ENCODE measurements around the gene DBET.
"Not testable (repeated sequence)": the region's sequence is repeated elsewhere in the genome, so short reads cannot be mapped to it uniquely, and the experiment has no call there.

Gene DBET

DNA sequence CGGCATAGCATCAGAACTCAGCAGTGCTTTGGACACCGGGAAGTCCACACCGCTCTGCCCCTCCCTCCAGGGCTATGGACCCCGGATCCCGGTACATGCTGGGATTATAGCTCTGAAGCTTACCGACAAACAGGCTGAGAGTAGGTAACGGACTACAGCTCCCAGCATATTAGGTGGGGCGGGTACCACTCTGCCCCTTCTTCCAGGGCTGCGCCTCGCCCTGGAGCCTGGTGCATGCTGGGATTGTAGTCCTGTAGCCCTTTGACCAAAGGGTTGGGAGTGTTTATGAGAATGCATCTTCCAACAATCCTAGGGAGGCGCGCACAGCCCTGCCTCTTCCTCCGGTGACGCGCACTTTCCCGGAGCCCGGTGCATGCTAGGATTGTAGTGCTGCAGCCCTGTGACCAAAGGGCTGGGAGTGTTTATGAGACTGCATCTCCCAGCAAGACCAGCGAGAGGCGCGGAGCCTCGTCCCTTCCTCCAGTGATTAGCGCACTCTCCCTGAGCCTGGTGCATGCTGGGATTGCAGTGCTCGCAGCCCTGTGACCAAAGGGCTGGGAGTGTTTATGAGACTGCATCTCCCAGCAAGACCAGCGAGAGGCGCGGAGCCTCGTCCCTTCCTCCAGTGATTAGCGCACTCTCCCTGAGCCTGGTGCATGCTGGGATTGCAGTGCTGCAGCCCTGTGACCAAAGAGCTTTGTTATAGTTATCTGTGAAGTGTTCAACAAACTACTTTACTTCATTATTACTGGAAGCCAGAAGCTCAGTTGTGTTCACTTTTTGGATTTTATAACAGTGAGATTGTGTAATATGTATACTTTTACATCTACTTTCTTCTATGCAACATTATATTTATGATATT, 14.7 kb upstream of the DBET start:
- not testable (repeated sequence) for DNase-seq

- not testable (repeated sequence) for DNase-seq
Observed at GRCh38 chr4:190058997-190059396, 5.3 kb upstream of the DBET start.

GRCh38 chr4:190064805-190065204, 503 bp downstream of the DBET start:
- DNase-seq, result not testable (repeated sequence)

GRCh38 chr4:190068351-190068750, 4.0 kb downstream of the DBET start:
- not testable (repeated sequence) for DNase-seq

GRCh38 chr4:190093052-190093451, 28.8 kb downstream of the DBET start:
- DNase-seq, result not testable (repeated sequence)

- not testable (repeated sequence) for DNase-seq
Observed at GRCh38 chr4:190094031-190094430, 29.7 kb downstream of the DBET start.

GRCh38 chr4:190095335-190095734, 31.0 kb downstream of the DBET start:
- not testable (repeated sequence) for DNase-seq

DNA sequence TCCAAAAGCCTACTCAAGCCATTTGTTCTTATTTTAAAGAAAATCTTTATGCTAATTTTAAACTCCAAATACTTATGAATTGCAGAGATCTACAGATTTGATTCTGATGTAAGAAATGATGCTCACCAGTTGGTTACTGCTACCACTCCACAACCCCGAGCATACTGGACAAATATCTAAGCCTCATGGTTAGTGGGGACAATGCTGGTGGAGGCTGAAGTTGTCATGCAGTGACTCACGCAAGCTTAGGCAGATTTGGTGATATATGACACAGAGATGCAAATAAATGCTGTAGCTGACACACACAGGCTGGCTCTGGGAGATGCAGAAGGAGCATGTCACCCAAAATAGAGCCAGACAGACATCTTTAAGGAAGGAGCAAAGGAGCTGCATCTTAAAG, 35.3 kb downstream of the DBET start:
- DNase-seq, result not testable (repeated sequence)

GRCh38 chr4:190101525-190101924, 37.2 kb downstream of the DBET start:
- DNase-seq, result not testable (repeated sequence)

- not testable (repeated sequence) for DNase-seq
Observed at GRCh38 chr4:190106191-190106590, 41.9 kb downstream of the DBET start.

- not testable (repeated sequence) for DNase-seq
Observed at GRCh38 chr4:190106611-190107480, 42.5 kb downstream of the DBET start.

- DNase-seq, result peak in 1 of 2 donors; percentile 2
Observed at GRCh38 chr4:190107766-190108485, 43.6 kb downstream of the DBET start.

DNA sequence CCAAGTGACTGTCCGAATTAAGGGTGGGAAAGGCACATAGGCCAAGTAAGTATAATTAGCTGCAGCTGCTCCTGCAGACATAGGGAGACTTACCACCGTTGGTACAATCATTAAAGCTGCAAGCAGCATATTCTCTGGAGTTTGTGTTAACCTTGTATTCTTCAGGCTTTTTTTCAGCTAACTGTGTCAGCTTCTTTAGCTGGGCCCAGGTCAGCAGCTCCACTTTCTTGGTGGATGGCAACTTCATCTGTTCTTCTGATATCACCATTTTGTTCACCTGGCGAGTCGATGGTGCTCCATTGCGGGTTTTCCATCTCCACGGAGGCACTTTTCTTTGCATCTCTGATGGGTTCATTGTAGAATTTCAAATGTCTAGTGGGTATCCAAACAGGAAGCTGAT, 44.5 kb downstream of the DBET start:
- DNase-seq, result peak in 1 of 2 donors; percentile 2

GRCh38 chr4:190109390-190110011, 45.2 kb downstream of the DBET start:
- DNase-seq, result peak in 1 of 2 donors; percentile 2

DNA sequence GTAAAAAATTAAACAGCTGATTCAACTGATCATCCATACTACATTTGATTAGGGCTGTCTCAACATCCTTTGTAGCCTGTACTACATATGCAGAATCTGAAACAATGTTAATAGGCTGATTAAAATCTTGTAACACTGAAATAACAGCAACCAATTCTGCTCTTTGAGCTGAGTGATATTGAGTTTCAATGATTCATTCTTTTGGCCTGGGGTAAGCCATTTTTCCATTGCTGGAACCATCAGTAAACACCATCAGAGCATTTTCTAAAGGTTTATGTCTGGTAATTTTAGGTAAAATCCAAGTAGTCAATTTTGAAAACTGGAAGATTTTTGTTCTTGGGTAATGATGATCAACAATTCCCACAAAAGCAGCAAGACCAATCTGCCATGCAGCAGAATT, 45.7 kb downstream of the DBET start:
- DNase-seq, result not testable (repeated sequence)

GRCh38 chr4:190110570-190111295, 46.4 kb downstream of the DBET start:
- peak in 1 of 2 donors; percentile 2 for DNase-seq

GRCh38 chr4:190112879-190113278, 48.6 kb downstream of the DBET start:
- DNase-seq, result not testable (repeated sequence)

- peak in 1 of 2 donors; percentile 2 for DNase-seq
Observed at GRCh38 chr4:190114991-190115390, 50.7 kb downstream of the DBET start.

Measured in inflammatory macrophage (primary cell).